LNCAP (cell line): ENCODE data around the gene ACVR1.

Experiments used
- CTCF ChIP-seq: fragments of 450-650 bp; IDR thresholded peaks from 2 replicates; pipeline ENCODE4 v1.5.1; 2017; ENCODE audit warnings: mild to moderate bottlenecking

The ACVR1 gene

GRCh38 chr2:157787364-157787938 is 88.7 kb downstream of the ACVR1 start:
- no peak for TF ChIP-seq CTCF

- no peak for TF ChIP-seq CTCF
Measured at GRCh38 chr2:157786663-157787363, 89.3 kb downstream of the ACVR1 start.

GRCh38 chr2:157785866-157786662 is 90.1 kb downstream of the ACVR1 start:
- no peak for TF ChIP-seq CTCF

- TF ChIP-seq CTCF, result no peak
Measured at GRCh38 chr2:157785200-157785599, 90.9 kb downstream of the ACVR1 start.

GRCh38 chr2:157784823-157785175 is 91.3 kb downstream of the ACVR1 start:
- TF ChIP-seq CTCF, result no peak

- TF ChIP-seq CTCF, result no peak
Measured at GRCh38 chr2:157784169-157784822, 91.8 kb downstream of the ACVR1 start.

GRCh38 chr2:157783245-157783644 is 92.9 kb downstream of the ACVR1 start:
- TF ChIP-seq CTCF, result no peak
